SU-DHL-6 (cell line): ENCODE results near the gene TTC6.

Source experiments
- H2AFZ ChIP-seq: fragments of 200-600 bp; sonication (generic); 2 replicates; pipeline ENCODE4 v1.6.1; 2014; ENCODE audit warnings: low read depth, mild to moderate bottlenecking, moderate library complexity, mixed read lengths, antibody characterized with exemption, low read length; ENCODE audit not compliant: severe bottlenecking
- H3F3A ChIP-seq: fragments of 200-600 bp; shearing (Covaris generic); 2 replicates; pipeline ENCODE4 v1.6.0; 2016; ENCODE audit warnings: antibody characterized with exemption, mild to moderate bottlenecking; ENCODE audit not compliant: insufficient read depth
- H3K27ac ChIP-seq: fragments of 200-600 bp; sonication (generic); 2 replicates; pipeline ENCODE4 v1.5.1; 2016; ENCODE audit warnings: low read depth, mild to moderate bottlenecking, low read length, moderate library complexity, mixed read lengths
- H3K27me3 ChIP-seq: fragments of 200-600 bp; sonication (generic), shearing (Covaris generic); 2 replicates; pipeline ENCODE4 v1.6.0; 2014; ENCODE audit warnings: mild to moderate bottlenecking, low read length
- H3K36me3 ChIP-seq: fragments of 200-600 bp; sonication (generic); 2 replicates; pipeline ENCODE4 v1.6.1; 2014; ENCODE audit warnings: mild to moderate bottlenecking, low read length, mixed read lengths
- H3K4me2 ChIP-seq: fragments of 300-600, 200-600 bp; shearing (Covaris generic), sonication (generic); 2 replicates; pipeline ENCODE4 v1.6.0; 2014; ENCODE audit warnings: low read length, low read depth, mild to moderate bottlenecking; ENCODE audit not compliant: poor library complexity, severe bottlenecking
- H3K4me3 ChIP-seq: fragments of 200-600 bp; sonication (generic); 2 replicates; pipeline ENCODE4 v1.5.1; 2014; ENCODE audit warnings: antibody characterized with exemption, low read length, mild to moderate bottlenecking, mixed read lengths; ENCODE audit not compliant: insufficient read depth, poor library complexity, severe bottlenecking
- H3K79me2 ChIP-seq: fragments of 200-600 bp; sonication (generic); 2 replicates; pipeline ENCODE4 v1.6.1; 2014; ENCODE audit warnings: mild to moderate bottlenecking, low read length, moderate library complexity; ENCODE audit not compliant: insufficient read depth
- H3K9ac ChIP-seq: fragments of 200-600 bp; sonication (generic); 2 replicates; pipeline ENCODE4 v1.7.0; 2014; ENCODE audit warnings: mild to moderate bottlenecking, low read length
- H3K9me2 ChIP-seq: fragments of 200-600 bp; sonication (generic); replicated peaks from 2 replicates; pipeline ENCODE4 v1.6.1; 2014; ENCODE audit warnings: low read length; ENCODE audit not compliant: insufficient read depth
- H3K9me3 ChIP-seq: fragments of 200-600 bp; sonication (generic); 2 replicates; pipeline ENCODE4 v1.6.1; 2014; ENCODE audit warnings: low read length, mixed read lengths; ENCODE audit not compliant: insufficient read depth
- H4K20me1 ChIP-seq: fragments of 200-600 bp; sonication (generic); 2 replicates; pipeline ENCODE4 v1.6.1; 2014; ENCODE audit warnings: low read depth, mild to moderate bottlenecking, antibody characterized with exemption, low read length, moderate library complexity, mixed read lengths
- CTCF ChIP-seq: fragments of 200-600 bp; sonication (generic); IDR thresholded peaks from one replicate; pipeline ENCODE4 v1.5.1; 2017; ENCODE audit warnings: antibody characterized with exemption, mild to moderate bottlenecking, low read length, moderate library complexity; ENCODE audit not compliant: insufficient read depth, poor library complexity, severe bottlenecking
- EZH2phosphoT487 ChIP-seq: fragments of 200-600 bp; sonication (generic), shearing (Covaris generic); conservative IDR thresholded peaks from 2 replicates; pipeline ENCODE4 v1.6.1; 2018; ENCODE audit warnings: mild to moderate bottlenecking, antibody characterized with exemption, low read length, moderate library complexity, mixed read lengths

TTC6 gene

DNA sequence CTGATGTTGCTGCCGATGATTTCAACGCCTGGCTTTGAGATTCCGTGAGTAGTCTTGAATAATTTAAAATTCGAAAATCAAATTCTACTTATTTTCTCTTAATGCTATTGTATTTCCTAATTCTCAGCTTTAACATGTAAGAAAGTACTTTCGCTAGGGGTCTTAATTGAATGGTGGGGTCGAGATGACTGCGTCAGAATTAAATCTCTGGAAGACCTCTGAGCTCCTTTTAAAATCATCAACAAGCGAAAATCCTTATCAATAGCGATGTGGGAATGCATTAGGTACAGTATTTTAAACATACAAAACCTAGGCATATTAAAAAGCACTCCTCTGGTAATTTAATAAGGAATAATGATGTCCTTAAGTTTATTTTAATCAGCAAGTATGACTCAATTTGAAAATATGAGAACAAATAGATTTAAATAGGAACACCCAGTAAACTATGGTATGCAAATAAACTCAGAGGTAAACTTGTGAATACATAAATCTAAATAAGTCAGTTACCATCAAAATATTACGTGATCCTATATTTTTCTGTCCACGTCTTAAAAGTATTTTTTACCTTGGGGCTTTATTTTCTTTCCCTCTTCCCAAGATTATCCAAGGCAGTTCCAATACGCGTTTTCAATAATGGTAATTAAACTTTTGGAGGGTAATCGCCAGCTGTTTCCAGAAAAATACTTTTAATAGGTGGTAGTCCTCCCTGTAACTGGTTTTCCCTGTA lies 1.8 kb upstream of the TTC6 start:
- H3K9me3 ChIP-seq: no peaks in the 10 kb centered on the region
- no peak overlapping the region for H3K9ac ChIP-seq
- H3K27me3 ChIP-seq: no peaks in the 10 kb centered on the region
- no peaks in the 10 kb centered on the region for H4K20me1 ChIP-seq
- H3K4me2 ChIP-seq: no peak overlapping the region
- H3K4me3 ChIP-seq: no peak overlapping the region
- H3F3A ChIP-seq: no peaks in the 10 kb centered on the region
- no peaks in the 10 kb centered on the region for H3K79me2 ChIP-seq
- TF ChIP-seq CTCF (no peak), EZH2phosphoT487 (no peak)
- no peak overlapping the region for H3K27ac ChIP-seq
- H3K36me3 ChIP-seq: no peaks in the 10 kb centered on the region
- H3K9me2 ChIP-seq: no peaks in the 10 kb centered on the region
- no peak overlapping the region for H2AFZ ChIP-seq

DNA sequence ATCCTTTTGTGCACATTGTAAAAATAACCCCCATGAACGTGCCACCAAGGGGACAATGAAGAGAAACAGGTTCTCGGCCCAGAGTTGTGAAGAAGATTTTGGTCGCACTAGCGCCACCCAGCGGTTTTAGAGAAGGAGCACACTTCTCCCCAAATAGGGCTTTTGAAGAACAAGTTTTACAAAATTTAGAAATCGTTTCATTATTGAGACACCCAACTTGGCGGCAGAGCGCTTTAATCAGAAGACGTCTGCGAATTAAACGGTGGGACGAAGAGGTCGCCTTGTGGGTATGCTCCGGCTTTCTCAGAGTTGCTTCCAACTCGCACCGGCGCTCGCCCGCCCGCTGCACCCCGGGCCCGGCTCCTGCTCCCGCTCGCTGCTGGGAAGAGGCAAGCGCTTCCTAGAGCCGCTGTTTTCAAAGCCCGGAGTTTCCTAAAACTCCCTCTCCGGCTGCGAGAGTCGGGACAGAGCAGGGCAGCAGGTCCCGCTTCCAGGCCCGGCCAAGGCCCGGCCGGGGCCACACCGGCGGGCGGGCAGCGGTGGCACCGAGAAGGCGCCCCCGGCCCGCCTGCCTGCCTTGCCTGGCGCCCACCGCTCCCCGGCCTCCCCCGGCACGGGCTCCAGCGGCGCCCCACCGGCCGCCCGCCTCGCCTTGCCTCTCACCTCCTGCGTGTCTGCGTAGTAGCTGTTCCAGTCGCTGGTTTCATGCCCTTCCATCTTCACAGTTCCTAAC lies 1.0 kb upstream of the TTC6 start:
- Histone ChIP-seq H3F3A (no peaks in the 10 kb centered on the region), H3K4me2 (no peak overlapping the region), H3K4me3 (no peak overlapping the region), H2AFZ (no peak overlapping the region), H3K27me3 (no peaks in the 10 kb centered on the region), H3K79me2 (no peaks in the 10 kb centered on the region), H3K9me2 (no peaks in the 10 kb centered on the region), H3K27ac (no peak overlapping the region), H3K9ac (no peak overlapping the region), H3K9me3 (no peaks in the 10 kb centered on the region), H3K36me3 (no peaks in the 10 kb centered on the region), H4K20me1 (no peaks in the 10 kb centered on the region)
- TF ChIP-seq EZH2phosphoT487: no peak
- peak; percentile 31 for TF ChIP-seq CTCF

DNA sequence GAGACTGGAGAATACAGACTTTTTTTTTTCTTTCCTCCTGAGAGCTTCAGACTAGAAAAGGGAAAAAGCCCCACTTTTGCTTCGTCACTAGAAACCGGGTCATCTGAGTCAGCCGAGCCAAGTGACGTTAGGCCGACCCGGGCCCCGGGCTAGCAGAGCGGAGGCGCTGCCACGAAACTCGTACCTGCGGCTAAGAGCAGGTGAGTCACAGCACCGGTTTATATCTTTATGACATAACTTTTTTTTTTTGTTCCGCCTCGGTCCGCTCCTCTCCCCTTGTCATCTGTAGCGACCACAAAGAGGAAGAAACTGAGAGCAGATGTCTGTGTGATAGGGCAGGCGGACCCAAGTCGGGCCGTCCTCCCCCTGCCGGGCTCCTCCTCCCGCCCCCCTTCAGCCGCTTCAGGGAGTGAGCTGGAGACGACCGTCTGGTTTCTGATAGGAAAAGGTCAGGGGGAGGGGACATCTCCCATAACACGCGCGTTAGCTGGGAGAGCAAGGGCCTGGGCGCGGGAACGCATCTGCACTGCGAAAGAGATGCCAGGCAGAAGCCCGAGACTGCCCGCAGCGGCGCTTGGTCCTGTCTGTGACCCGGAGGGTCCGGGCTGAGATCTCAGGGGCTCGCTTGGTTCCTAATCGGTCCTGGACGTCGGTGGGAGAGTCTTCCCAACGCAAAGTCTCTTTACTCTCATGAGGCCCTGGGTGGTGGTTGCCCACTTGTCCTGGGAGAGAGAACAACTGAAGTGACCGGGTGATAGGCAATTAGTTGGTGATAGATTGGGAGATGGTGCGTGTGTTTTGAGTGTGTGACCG lies 586 bp downstream of the TTC6 start:
- H3F3A ChIP-seq: no peaks in the 10 kb centered on the region
- H3K9me2 ChIP-seq: no peaks in the 10 kb centered on the region
- H3K9ac ChIP-seq: no peak overlapping the region
- no peaks in the 10 kb centered on the region for H3K36me3 ChIP-seq
- no peaks in the 10 kb centered on the region for H3K79me2 ChIP-seq
- H3K27me3 ChIP-seq: no peaks in the 10 kb centered on the region
- H3K4me3 ChIP-seq: no peak overlapping the region
- H3K27ac ChIP-seq: no peak overlapping the region
- no peak overlapping the region for H2AFZ ChIP-seq
- no peaks in the 10 kb centered on the region for H4K20me1 ChIP-seq
- no peaks in the 10 kb centered on the region for H3K9me3 ChIP-seq
- H3K4me2 ChIP-seq: no peak overlapping the region
- TF ChIP-seq EZH2phosphoT487: no peak
- no peak for TF ChIP-seq CTCF
